GM10847 (cell line): ENCODE data around the gene MCM3AP.

Source experiments
- POLR2A ChIP-seq: IDR thresholded peaks from 2 replicates; pipeline ENCODE4 v1.6.1; 2011; ENCODE audit not compliant: insufficient read length; ENCODE audit errors: extremely low read depth

MCM3AP gene

GRCh38 chr21:46318464-46318845, 33.0 kb upstream of the MCM3AP start:
- TF ChIP-seq POLR2A: no peak

- TF ChIP-seq POLR2A: no peak
These were observed 32.5 kb upstream of the MCM3AP start for GRCh38 chr21:46317710-46318463.

DNA sequence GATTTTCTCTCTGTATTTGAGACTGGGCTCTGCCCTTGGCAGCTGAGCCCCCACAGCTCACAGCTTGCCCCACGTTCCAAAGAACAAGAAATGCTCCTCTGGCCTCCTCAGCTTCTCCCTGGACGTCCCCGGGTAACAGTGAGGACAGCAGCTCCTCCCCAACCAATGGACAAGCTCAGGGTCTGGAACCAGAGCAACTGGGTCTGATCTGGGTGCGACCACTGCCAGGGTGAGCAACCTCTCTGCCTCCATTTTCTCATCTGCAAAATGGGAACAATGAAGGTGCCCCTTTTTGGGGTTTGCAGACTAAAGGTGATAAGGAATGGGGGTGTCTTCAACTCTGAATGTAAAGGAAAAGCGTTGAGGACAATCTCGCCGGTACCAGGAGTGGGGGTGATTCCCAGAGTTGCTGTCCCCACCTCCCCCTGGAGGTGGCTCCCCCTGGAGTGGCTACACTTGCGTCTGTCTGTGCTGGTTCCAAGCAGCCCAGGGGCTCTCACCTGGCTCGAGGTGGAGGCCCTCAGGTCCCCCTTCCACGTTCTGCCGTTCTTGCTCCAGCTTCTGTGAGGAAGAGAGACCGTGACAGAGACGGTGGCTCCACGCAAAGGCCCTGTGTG, 31.4 kb upstream of the MCM3AP start:
- TF ChIP-seq POLR2A: no peak

GRCh38 chr21:46314441-46315020, 29.1 kb upstream of the MCM3AP start:
- TF ChIP-seq POLR2A: no peak

- no peak for TF ChIP-seq POLR2A
These were observed 27.5 kb upstream of the MCM3AP start for GRCh38 chr21:46312949-46313348.

DNA sequence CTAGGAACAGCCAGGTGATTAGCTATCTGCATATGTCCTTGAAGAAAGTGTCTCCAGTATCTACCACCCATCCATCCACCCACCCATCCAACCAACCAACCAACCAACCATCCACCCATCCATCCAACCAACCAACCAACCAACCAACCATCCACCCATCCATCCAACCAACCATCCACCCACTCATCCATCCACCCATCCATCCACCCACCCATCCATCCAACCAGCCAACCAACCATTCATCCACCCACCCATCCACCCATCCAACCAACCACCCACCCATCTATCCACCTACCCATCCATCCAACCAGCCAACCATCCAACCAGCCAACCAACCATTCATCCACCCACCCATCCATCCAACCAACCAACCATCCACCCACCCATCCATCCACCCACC, 26.2 kb upstream of the MCM3AP start:
- no peak for TF ChIP-seq POLR2A

GRCh38 chr21:46308431-46308830, 23.0 kb upstream of the MCM3AP start:
- no peak for TF ChIP-seq POLR2A

- no peak for TF ChIP-seq POLR2A
These were observed 22.2 kb upstream of the MCM3AP start for GRCh38 chr21:46307625-46308024.

GRCh38 chr21:46304955-46305354, 19.5 kb upstream of the MCM3AP start:
- no peak for TF ChIP-seq POLR2A

GRCh38 chr21:46304437-46304836, 19.0 kb upstream of the MCM3AP start:
- TF ChIP-seq POLR2A: no peak

- TF ChIP-seq POLR2A: no peak
These were observed 16.3 kb upstream of the MCM3AP start for GRCh38 chr21:46301759-46302158.

DNA sequence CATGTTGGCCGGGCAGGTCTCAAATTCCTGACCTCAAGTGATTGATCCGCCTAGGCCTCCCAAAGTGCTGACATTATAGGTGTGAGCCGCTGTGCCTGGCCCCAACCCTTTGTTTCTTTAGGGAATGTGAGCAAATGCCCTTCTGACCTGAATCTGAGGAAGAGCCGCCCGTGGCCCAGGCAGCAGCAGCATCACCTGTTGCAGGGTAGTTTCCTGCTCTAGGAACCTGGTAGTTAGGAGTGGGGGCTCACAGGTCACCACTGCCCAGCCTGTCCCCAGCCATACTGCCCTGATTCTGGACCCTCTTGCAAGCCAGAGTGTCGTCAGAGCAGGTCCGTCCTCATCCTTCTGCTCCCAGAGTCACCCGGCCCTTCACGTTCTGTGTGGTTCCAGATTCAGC, 13.8 kb upstream of the MCM3AP start:
- TF ChIP-seq POLR2A: no peak

- no peak for TF ChIP-seq POLR2A
These were observed 12.2 kb upstream of the MCM3AP start for GRCh38 chr21:46297338-46298271.

DNA sequence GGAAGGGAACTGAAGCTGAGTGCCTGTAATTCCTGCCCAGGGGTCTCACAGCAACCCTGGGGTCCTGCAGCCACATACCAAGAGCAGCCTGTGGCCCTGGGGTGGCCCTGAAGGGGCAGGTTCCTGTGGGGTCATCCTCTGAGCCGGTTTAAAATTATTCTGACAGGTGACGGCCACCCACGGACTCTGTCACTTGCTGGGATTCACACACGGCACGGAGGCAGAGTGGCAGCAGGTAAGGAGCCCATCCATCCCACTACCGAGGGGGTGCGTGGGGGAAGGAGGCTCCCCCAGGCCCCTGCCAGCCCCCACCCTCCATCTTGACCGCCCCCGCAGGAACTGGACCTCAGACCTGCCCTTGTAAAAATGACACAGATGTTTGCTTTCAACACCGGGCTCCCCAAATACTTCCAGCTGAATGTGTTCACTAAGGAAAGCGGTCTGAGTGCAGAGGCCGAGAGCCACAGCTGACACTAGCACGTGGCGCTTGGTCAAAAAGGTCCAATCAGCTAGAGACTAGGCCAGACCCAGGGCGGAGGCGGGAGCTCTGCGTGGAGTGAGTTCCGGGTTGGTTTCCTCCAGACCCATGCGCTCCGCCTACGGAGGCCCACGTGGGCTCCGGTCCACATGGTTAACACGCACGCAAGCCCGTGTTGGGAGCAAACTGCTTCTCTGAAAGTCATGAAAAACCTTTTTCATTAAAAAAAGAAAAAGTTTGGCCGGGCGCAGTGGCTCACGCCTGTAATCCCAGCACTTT, 10.8 kb upstream of the MCM3AP start:
- TF ChIP-seq POLR2A: peak; percentile 15
